Body of pancreas (tissue), 4 donors: ENCODE results near the gene TLN1. TPM values are rescaled to one million over a fixed set of nuclear protein-coding genes. Genes with fewer than 3 reads are reported as not detected.

ENCODE experiments used
- ATAC-seq: fragments of 150-250 bp; one replicate; pipeline ENCODE4 v1.9.1; 2016
- DNase-seq, 4 donors: peaks; one replicate each; pipeline ENCODE4 v3.0.0-alpha.2; 2019
- H3K27ac ChIP-seq, 4 donors: fragments of 200-600 bp; sonication (generic); 1 replicate in 3 of 4; 2 replicates in 1 of 4; pipeline versions ENCODE4 v1.5.1 to v1.6.1; 2016 to 2019; ENCODE audit warnings: mild to moderate bottlenecking in 1 of 4, mixed read lengths in 1 of 4, moderate library complexity in 1 of 4
- H3K27me3 ChIP-seq, 2 donors: fragments of 200-600 bp; sonication (generic); one replicate each; pipeline ENCODE4 v1.6.0; 2016; ENCODE audit warnings: mild to moderate bottlenecking in 1 of 2
- H3K36me3 ChIP-seq, 2 donors: fragments of 200-600 bp; sonication (generic); replicated peaks in 1 of 2; 2 replicates each; pipeline ENCODE4 v1.5.1; 2016; ENCODE audit warnings: low read depth in 2 of 2; ENCODE audit not compliant: insufficient read depth in 1 of 2
- H3K4me1 ChIP-seq: fragments of 200-600 bp; sonication (generic); one replicate; pipeline ENCODE4 v1.6.0; 2016
- H3K4me3 ChIP-seq, 2 donors: fragments of 200-600 bp; sonication (generic); 1 replicate in 1 of 2; 2 replicates in 1 of 2; pipeline ENCODE4 v1.5.1; 2016 to 2019
- H3K9me3 ChIP-seq, 3 donors: fragments of 200-600 bp; sonication (generic); 1 replicate in 2 of 3; 2 replicates in 1 of 3; pipeline ENCODE4 v1.5.1; 2016
- POLR2A ChIP-seq, 3 donors: fragments of 450-650 bp; IDR thresholded peaks; one replicate each; pipeline ENCODE4 v1.6.1; 2016; ENCODE audit warnings: antibody characterized with exemption in 3 of 3, mild to moderate bottlenecking in 2 of 3
- WGBS, 2 donors: methylation state at CpG; one replicate each; pipeline ENCODE4 v1.1.5; 2017; 5-methylcytosine and 5-hydroxymethylcytosine counted together
- intact Hi-C: fragments of 100-400 bp; cut with DNase I; formaldehyde crosslinking; loops from one replicate; pipeline ENCODE4 v1.15.1; 2023
- total RNA-seq, 2 donors: library from RNA; depleted of rRNA; stranded (reverse); fragments of >200 nt; gene quantifications; one replicate each; pipeline ENCODE4 v1.1.0, GENCODE V29; 2016
- TF ChIP-seq, protein P1 (sequence below), 7 experiments: fragments of 450-650 bp in 4 of 7; fragments of 200-600 bp in 3 of 7; sonication (generic) in 3 of 7; IDR thresholded peaks; one replicate each; pipeline ENCODE4 v1.5.1; 2016 to 2019; ENCODE audit warnings: antibody characterized with exemption in 7 of 7

Gene TLN1
- total RNA-seq, 2 donors from 2014 or later, result 93.7 to 130 TPM

- WGBS, 2 donors, result 11 to 28% methylated on average over 9 to 10 of the region's 10 CpGs
These were observed 58.6 kb downstream of the TLN1 start, which contains the start of gene CA9 for GRCh38 chr9:35673132-35674024. TSS of gene CA9 (plus strand) at chr9:35673928. CDS start at chr9:35673960, 32 bp downstream.

DNA sequence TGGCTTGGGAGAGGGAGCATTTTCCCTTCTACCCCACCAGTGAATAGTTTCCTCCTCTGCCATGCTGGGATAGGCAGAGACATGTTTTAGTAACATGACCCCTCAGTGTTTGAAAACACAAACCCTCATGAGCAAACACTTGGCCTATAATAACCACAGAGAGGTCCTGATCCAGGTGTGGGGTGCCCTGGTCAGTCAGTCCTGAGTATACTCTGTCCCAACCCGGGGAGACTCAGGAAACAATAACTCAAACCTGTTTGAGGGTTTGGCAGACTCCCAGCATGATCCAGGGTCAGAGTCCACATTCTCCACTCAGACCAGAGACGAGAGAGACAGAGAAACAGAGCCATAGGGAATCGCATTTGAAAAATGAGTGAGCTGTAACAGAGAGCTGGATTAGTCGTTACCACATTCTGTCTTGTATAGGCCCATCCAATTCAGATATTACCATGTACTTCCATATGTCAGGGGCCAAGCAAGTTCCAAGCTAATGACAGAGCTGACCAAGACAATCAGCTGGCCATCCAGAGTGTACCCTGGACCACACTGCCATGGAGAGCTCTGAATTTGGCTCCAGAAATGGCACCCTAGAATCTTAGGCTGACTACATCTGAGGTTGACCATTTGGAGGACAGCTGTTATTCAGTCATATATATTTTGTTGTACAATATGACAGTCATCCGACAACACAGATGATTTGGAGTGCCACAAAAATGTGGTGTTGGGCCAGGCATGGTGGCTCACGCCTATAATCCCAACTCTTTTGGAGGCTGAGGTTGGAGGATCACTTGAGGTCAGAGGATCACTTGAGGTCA lies 62.5 kb downstream of the TLN1 start:
- intact Hi-C loops, result no loop called here
- peak; percentile 83 for ATAC-seq
- Histone ChIP-seq H3K4me1 (peaks cover 60% of the 10 kb centered on the region), H3K9me3 (no peaks in the 10 kb centered on the region), H3K27ac (peak overlapping the region; percentile 77 to 88 (median 84)), H3K4me3 (no peak overlapping the region), H3K27me3 (no peaks in the 10 kb centered on the region), H3K36me3 (no peaks in the 10 kb centered on the region)
- peak; percentile 88 to 94 (median 92) for DNase-seq
- 39 to 41% methylated on average over 6 of the region's 6 CpGs for WGBS, 2 donors
- peak in 2 of 3 donors; percentile 17 to 26 for TF ChIP-seq POLR2A (IDR thresholded peaks at IDR 0.05)
- TF ChIP-seq, protein P1, sequence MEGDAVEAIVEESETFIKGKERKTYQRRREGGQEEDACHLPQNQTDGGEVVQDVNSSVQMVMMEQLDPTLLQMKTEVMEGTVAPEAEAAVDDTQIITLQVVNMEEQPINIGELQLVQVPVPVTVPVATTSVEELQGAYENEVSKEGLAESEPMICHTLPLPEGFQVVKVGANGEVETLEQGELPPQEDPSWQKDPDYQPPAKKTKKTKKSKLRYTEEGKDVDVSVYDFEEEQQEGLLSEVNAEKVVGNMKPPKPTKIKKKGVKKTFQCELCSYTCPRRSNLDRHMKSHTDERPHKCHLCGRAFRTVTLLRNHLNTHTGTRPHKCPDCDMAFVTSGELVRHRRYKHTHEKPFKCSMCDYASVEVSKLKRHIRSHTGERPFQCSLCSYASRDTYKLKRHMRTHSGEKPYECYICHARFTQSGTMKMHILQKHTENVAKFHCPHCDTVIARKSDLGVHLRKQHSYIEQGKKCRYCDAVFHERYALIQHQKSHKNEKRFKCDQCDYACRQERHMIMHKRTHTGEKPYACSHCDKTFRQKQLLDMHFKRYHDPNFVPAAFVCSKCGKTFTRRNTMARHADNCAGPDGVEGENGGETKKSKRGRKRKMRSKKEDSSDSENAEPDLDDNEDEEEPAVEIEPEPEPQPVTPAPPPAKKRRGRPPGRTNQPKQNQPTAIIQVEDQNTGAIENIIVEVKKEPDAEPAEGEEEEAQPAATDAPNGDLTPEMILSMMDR (IDR thresholded peaks at IDR 0.05), result no peak

More at GRCh38 chr9:35673132-35674024, 58.6 kb downstream of the TLN1 start, which contains the start of gene CA9:
- no peaks in the 10 kb centered on the region for H3K27me3 ChIP-seq
- no peaks in the 10 kb centered on the region for H3K9me3 ChIP-seq
- peak; percentile 60 to 93 (median 86) for DNase-seq
- peaks cover 56% of the 10 kb centered on the region for H3K4me1 ChIP-seq
- TF ChIP-seq POLR2A (IDR thresholded peaks at IDR 0.05), result peak in 1 of 3 donors; percentile 45
- TF ChIP-seq, protein P1 (IDR thresholded peaks at IDR 0.05), result no peak
- peak within 1 kb of the TSS; percentile 50 to 66 (median 61) for H3K27ac ChIP-seq
- no peak within 1 kb of the TSS for H3K4me3 ChIP-seq
- no peaks in the 10 kb centered on the region for H3K36me3 ChIP-seq
- intact Hi-C loops, result no loop called here
- peak; percentile 54 for ATAC-seq

- 96 to 100% methylated on average over 3 of the region's 3 CpGs for WGBS, 2 donors
- H3K4me1 ChIP-seq, result peaks cover 47% of the 10 kb centered on the region
- no peak for DNase-seq
- no peak for ATAC-seq
- H3K9me3 ChIP-seq, result no peaks in the 10 kb centered on the region
- no peaks in the 10 kb centered on the region for H3K27me3 ChIP-seq
- intact Hi-C loops, result no loop called here
- peak overlapping the region in 3 of 4 donors; percentile 16 to 87 (median 81) for H3K27ac ChIP-seq
- no peaks in the 10 kb centered on the region for H3K36me3 ChIP-seq
- no peak overlapping the region for H3K4me3 ChIP-seq
- TF ChIP-seq POLR2A (IDR thresholded peaks at IDR 0.05), result no peak
- TF ChIP-seq, protein P1 (IDR thresholded peaks at IDR 0.05), result no peak
These were observed 64.1 kb downstream of the TLN1 start for GRCh38 chr9:35667939-35668338.

GRCh38 chr9:35666549-35666948 lies 65.4 kb downstream of the TLN1 start:
- H3K4me3 ChIP-seq, result no peak overlapping the region
- no peak overlapping the region for H3K27ac ChIP-seq
- WGBS, 2 donors, result 85 to 91% methylated on average over 5 of the region's 5 CpGs
- intact Hi-C loops, result no loop called here
- DNase-seq (no peak), ATAC-seq (no peak)
- TF ChIP-seq POLR2A (IDR thresholded peaks at IDR 0.05), result no peak
- TF ChIP-seq, protein P1 (IDR thresholded peaks at IDR 0.05), result no peak
- no peaks in the 10 kb centered on the region for H3K36me3 ChIP-seq
- H3K27me3 ChIP-seq, result no peaks in the 10 kb centered on the region
- no peaks in the 10 kb centered on the region for H3K9me3 ChIP-seq
- peaks cover 41% of the 10 kb centered on the region for H3K4me1 ChIP-seq
